ENCODE results near the gene MND1. TPM values are rescaled to one million over a fixed set of nuclear protein-coding genes. Genes with fewer than 3 reads are reported as not detected.
A peak's percentile ranks its signal among the peaks of the same experiment; 100 is the strongest.

MND1 gene
- total RNA-seq, 3 donors from 2014 or later (not counting 1 experiment from before 2014, with no cell fraction given): 0.33 TPM; not detected in 2

GRCh38 chr4:153342751-153343552 is 1.5 kb upstream of the MND1 start:
- no peak for TF ChIP-seq CTCF (IDR thresholded peaks at IDR 0.05)
- H3K4me1 Mint-ChIP-seq: peaks cover 8 to 10% of the 10 kb centered on the region in 2 donors
- WGBS (ENCODE audit: insufficient coverage): 96% methylated on average over 6 of the region's 6 CpGs
- H3K4me3 ChIP-seq (ENCODE audit: low read length): no peak overlapping the region
- ATAC-seq (no peak), DNase-seq (no peak)
- H3K9me3 Mint-ChIP-seq: no peaks in the 10 kb centered on the region
- no peaks in the 10 kb centered on the region for H3K9me3 ChIP-seq (ENCODE audit: control insufficient read depth, insufficient read depth, low read length)
- no peaks in the 10 kb centered on the region for H3K27me3 ChIP-seq (ENCODE audit: control insufficient read depth, insufficient read depth, low read length)
- H3K4me3 Mint-ChIP-seq: peak overlapping the region; percentile 70
- H3K36me3 Mint-ChIP-seq: no peaks in the 10 kb centered on the region
- H3K4me1 ChIP-seq (ENCODE audit: control insufficient read depth, insufficient read depth, low read length): peaks cover 8% of the 10 kb centered on the region
- no peaks in the 10 kb centered on the region for H3K36me3 ChIP-seq (ENCODE audit: control insufficient read depth, insufficient read depth, low read length)
- H3K27me3 Mint-ChIP-seq (ENCODE audit: low read depth in 2 of 2): peaks cover 0 to 16% of the 10 kb centered on the region in 2 donors
- H3K27ac Mint-ChIP-seq: no peak overlapping the region
- intact Hi-C loops (cut with micrococcal nuclease): no loop called here
- no peak overlapping the region for H3K27ac ChIP-seq (ENCODE audit: low read length)

- Histone ChIP-seq H3K36me3 (ENCODE audit: control insufficient read depth, insufficient read depth, low read length) (no peaks in the 10 kb centered on the region), H3K27ac (ENCODE audit: low read length) (no peak overlapping the region), H3K4me3 (ENCODE audit: low read length) (peak overlapping the region; percentile 50), H3K4me1 (ENCODE audit: control insufficient read depth, insufficient read depth, low read length) (peaks cover 8% of the 10 kb centered on the region), H3K27me3 (ENCODE audit: control insufficient read depth, insufficient read depth, low read length) (no peaks in the 10 kb centered on the region), H3K9me3 (ENCODE audit: control insufficient read depth, insufficient read depth, low read length) (no peaks in the 10 kb centered on the region)
- DNase-seq (peak; percentile 19 to 71), ATAC-seq (peak; percentile 32 to 42 (median 40))
- intact Hi-C loops (cut with micrococcal nuclease): loop anchor here (1.0 to 2.0 kb wide), 2 partner anchors 88 to 405 kb away; no protein-coding TSS in a partner anchor
- Mint-ChIP-seq H3K4me3 (peak overlapping the region; percentile 89), H3K4me1 (peaks cover 8 to 10% of the 10 kb centered on the region in 2 donors), H3K9me3 (no peaks in the 10 kb centered on the region), H3K27me3 (ENCODE audit: low read depth in 2 of 2) (peaks cover 0 to 18% of the 10 kb centered on the region in 2 donors), H3K27ac (peak overlapping the region in 1 of 2 donors; percentile 22), H3K36me3 (no peaks in the 10 kb centered on the region)
- no peak for TF ChIP-seq CTCF (IDR thresholded peaks at IDR 0.05)
- WGBS (ENCODE audit: insufficient coverage): under 1% methylated on average over 43 of the region's 44 CpGs
Observed at GRCh38 chr4:153345012-153345981, 809 bp downstream of the MND1 start.

- no peak for TF ChIP-seq CTCF (IDR thresholded peaks at IDR 0.05)
- WGBS (ENCODE audit: insufficient coverage): 78% methylated on average over 2 of the region's 2 CpGs
- Mint-ChIP-seq H3K27ac (no peak overlapping the region), H3K4me1 (peaks cover 8 to 10% of the 10 kb centered on the region in 2 donors), H3K9me3 (no peaks in the 10 kb centered on the region), H3K36me3 (no peaks in the 10 kb centered on the region), H3K27me3 (ENCODE audit: low read depth in 2 of 2) (peaks cover 0 to 18% of the 10 kb centered on the region in 2 donors), H3K4me3 (peak overlapping the region; percentile 89)
- DNase-seq: no peak
- intact Hi-C loops (cut with micrococcal nuclease): no loop called here
- Histone ChIP-seq H3K4me3 (ENCODE audit: low read length) (no peak overlapping the region), H3K4me1 (ENCODE audit: control insufficient read depth, insufficient read depth, low read length) (peaks cover 8% of the 10 kb centered on the region), H3K36me3 (ENCODE audit: control insufficient read depth, insufficient read depth, low read length) (no peaks in the 10 kb centered on the region), H3K9me3 (ENCODE audit: control insufficient read depth, insufficient read depth, low read length) (no peaks in the 10 kb centered on the region), H3K27ac (ENCODE audit: low read length) (no peak overlapping the region), H3K27me3 (ENCODE audit: control insufficient read depth, insufficient read depth, low read length) (no peaks in the 10 kb centered on the region)
- no peak for ATAC-seq
Observed at GRCh38 chr4:153346031-153346430, 1.5 kb downstream of the MND1 start.

Data from natural killer cell (primary cell).